Measurements from ENCODE around the gene TROAP. TPM values are rescaled to one million over a fixed set of nuclear protein-coding genes. Genes with fewer than 3 reads are reported as not detected.

Gene TROAP
- total RNA-seq, 3 donors from 2014 or later, result 0.29 to 1.8 (median 0.66) TPM

GRCh38 chr12:49342066-49342913, 19.2 kb downstream of the TROAP start:
- intact Hi-C loops (cut with DNase I; ENCODE audit: low total_unique reads), result loop anchor here (10.0 kb wide), 1 partner anchor 173 kb away; no protein-coding TSS in a partner anchor
- Histone ChIP-seq H3K4me1 (peaks cover 15 to 20% of the 10 kb centered on the region in 2 donors), H3K27me3 (peaks cover 13 to 27% of the 10 kb centered on the region in 2 donors), H3K27ac (no peak overlapping the region), H3K9me3 (no peaks in the 10 kb centered on the region), H3K4me3 (peak overlapping the region; percentile 41 to 63 (median 42)), H3K36me3 (no peaks in the 10 kb centered on the region)
- TF ChIP-seq, protein P1, sequence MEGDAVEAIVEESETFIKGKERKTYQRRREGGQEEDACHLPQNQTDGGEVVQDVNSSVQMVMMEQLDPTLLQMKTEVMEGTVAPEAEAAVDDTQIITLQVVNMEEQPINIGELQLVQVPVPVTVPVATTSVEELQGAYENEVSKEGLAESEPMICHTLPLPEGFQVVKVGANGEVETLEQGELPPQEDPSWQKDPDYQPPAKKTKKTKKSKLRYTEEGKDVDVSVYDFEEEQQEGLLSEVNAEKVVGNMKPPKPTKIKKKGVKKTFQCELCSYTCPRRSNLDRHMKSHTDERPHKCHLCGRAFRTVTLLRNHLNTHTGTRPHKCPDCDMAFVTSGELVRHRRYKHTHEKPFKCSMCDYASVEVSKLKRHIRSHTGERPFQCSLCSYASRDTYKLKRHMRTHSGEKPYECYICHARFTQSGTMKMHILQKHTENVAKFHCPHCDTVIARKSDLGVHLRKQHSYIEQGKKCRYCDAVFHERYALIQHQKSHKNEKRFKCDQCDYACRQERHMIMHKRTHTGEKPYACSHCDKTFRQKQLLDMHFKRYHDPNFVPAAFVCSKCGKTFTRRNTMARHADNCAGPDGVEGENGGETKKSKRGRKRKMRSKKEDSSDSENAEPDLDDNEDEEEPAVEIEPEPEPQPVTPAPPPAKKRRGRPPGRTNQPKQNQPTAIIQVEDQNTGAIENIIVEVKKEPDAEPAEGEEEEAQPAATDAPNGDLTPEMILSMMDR (IDR thresholded peaks at IDR 0.05), result peak; percentile 42 to 63 (median 59)
- no peak for TF ChIP-seq POLR2A (IDR thresholded peaks at IDR 0.05)
- no peak for DNase-seq (ENCODE audit: low spot score in 2 of 2)

DNA sequence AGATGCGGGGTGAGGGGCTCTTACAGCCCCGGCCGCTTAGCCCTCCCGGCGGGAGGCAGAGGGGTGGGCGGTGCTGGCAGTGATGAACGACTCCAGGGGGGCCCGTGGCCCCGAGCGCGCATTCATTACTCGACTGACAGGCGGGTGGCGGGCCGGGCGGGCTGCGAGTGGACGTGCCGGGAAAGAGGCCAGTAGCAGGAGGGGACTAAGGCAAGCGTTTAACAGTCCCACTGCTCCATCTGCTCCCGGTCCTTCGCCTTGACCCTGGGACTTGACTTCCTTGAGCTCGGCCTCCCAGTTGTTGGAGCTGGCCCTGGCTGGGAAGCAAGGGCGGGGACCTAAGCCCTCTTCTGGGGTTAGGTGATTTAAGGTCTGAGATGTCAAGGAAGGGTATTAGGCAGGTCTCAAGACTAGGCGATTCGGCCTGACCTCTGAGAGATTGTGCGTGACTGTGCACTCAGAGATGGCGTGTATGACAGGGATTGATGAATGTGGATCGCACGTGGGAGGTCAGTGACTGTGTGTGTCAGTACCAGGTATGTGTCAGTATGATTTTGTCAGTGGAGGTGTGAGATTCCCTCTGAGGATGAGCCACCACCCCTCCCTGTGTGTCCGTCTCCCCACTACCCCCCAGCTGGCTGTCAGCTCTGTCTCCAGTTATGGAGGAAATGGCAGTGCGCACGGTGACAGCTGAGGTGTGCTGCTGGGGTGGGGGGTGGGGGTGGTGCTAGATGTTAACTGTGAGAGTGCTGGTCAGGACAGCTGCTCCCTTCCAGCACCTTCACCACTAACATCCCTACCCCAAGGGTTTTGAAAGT, 20.1 kb downstream of the TROAP start:
- TF ChIP-seq POLR2A (IDR thresholded peaks at IDR 0.05) (no peak), POLR2AphosphoS5 (IDR thresholded peaks at IDR 0.05) (no peak)
- TF ChIP-seq, protein P1 (IDR thresholded peaks at IDR 0.05), result no peak
- no peak overlapping the region for H3K27ac ChIP-seq
- peaks cover 14 to 35% of the 10 kb centered on the region in 2 donors for H3K27me3 ChIP-seq
- no peak for DNase-seq (ENCODE audit: low spot score in 2 of 2)
- intact Hi-C loops (cut with DNase I; ENCODE audit: low total_unique reads), result loop anchor here (10.0 kb wide), 1 partner anchor 172 kb away; no protein-coding TSS in a partner anchor
- no peaks in the 10 kb centered on the region for H3K9me3 ChIP-seq
- peak overlapping the region in 2 of 3 donors; percentile 41 to 63 for H3K4me3 ChIP-seq
- H3K36me3 ChIP-seq, result no peaks in the 10 kb centered on the region
- H3K4me1 ChIP-seq, result peaks cover 23% of the 10 kb centered on the region in 2 donors

GRCh38 chr12:49344486-49345050, 21.5 kb downstream of the TROAP start:
- Histone ChIP-seq H3K27ac (no peak overlapping the region), H3K4me3 (peak overlapping the region in 2 of 3 donors; percentile 52 to 69), H3K27me3 (peaks cover 14 to 37% of the 10 kb centered on the region in 2 donors), H3K4me1 (peaks cover 23% of the 10 kb centered on the region in 2 donors), H3K9me3 (no peaks in the 10 kb centered on the region), H3K36me3 (no peaks in the 10 kb centered on the region)
- DNase-seq (ENCODE audit: low spot score in 2 of 2), result no peak
- TF ChIP-seq POLR2A (IDR thresholded peaks at IDR 0.05) (no peak), POLR2AphosphoS5 (IDR thresholded peaks at IDR 0.05) (no peak)
- TF ChIP-seq, protein P1 (IDR thresholded peaks at IDR 0.05), result no peak
- intact Hi-C loops (cut with DNase I; ENCODE audit: low total_unique reads), result loop anchor here (10.0 kb wide), 1 partner anchor 170 kb away; no protein-coding TSS in a partner anchor

DNA sequence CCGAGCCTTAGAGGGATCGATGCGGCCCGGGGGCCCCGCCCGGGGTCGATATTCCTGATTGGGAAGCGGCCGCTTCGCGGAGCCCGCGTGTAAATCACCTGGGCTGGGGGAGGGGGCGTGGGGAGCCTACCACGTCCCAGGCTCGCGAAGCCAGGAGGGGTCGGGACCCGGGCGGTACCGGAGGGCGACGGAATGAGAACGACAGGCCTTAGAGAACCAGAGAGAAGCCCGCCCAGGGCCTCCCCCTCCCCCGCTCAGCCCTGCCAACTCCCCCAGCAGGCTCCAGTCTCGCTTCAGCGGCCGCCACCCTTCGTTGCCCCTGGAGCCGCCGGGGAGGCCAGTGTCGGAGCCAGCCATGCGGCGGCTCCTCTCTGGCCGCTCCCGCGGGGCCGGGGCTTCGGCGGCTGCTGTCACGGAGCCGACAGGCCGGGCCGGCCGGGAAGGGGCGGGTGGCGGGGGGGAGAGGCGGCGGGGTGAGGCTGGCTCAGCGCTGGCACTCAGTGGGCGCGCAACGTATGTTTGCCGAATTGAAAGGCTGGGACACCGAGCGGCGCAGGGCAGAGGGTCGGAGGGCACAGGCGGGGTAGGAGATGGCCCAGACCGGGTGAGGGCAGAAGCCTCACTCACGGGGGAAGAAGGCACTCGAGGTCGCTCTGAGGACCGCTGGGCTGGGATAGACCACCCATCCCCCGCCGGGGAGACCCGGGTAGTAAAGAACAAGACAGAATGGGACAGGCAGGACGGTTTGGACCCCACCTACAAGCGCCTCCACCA, 22.2 kb downstream of the TROAP start:
- TF ChIP-seq, protein P1 (IDR thresholded peaks at IDR 0.05), result no peak
- no peak for TF ChIP-seq POLR2AphosphoS5 (IDR thresholded peaks at IDR 0.05)
- no peak for TF ChIP-seq POLR2A (IDR thresholded peaks at IDR 0.05)
- no peak for DNase-seq (ENCODE audit: low spot score in 2 of 2)
- no peak overlapping the region for H3K27ac ChIP-seq
- intact Hi-C loops (cut with DNase I; ENCODE audit: low total_unique reads), result loop anchor here (10.0 kb wide), 1 partner anchor 170 kb away; no protein-coding TSS in a partner anchor
- peaks cover 23% of the 10 kb centered on the region in 2 donors for H3K4me1 ChIP-seq
- no peaks in the 10 kb centered on the region for H3K36me3 ChIP-seq
- H3K4me3 ChIP-seq, result peak overlapping the region; percentile 27 to 69 (median 52)
- no peaks in the 10 kb centered on the region for H3K9me3 ChIP-seq
- peaks cover 14 to 37% of the 10 kb centered on the region in 2 donors for H3K27me3 ChIP-seq

Data from breast epithelium (tissue), 4 donors.